SH-SY5Y (cell line): ENCODE measurements around the gene ZEB2.

Experiments used
- GATA2 ChIP-seq: IDR thresholded peaks from 2 replicates; pipeline ENCODE4 v1.6.1; 2011; ENCODE audit warnings: mild to moderate bottlenecking, low read depth, low read length
- GATA3 ChIP-seq: IDR thresholded peaks from 2 replicates; pipeline ENCODE4 v1.6.1; 2011; ENCODE audit warnings: low read depth, mild to moderate bottlenecking, low read length, moderate library complexity

GRCh38 chr2:144343145-144343544 lies 176.8 kb downstream of the ZEB2 start:
- TF ChIP-seq GATA3 (no peak), GATA2 (no peak)
